SK-N-SH treated with all-trans-retinoic acid at 6 μM for 48 hours (cell line): Measurements from ENCODE around the gene TRIM66.

Experiments
- ESRRG ChIP-seq: fragments of 250-450 bp; sonication (Bioruptor Pico); IDR thresholded peaks from 2 replicates; pipeline ENCODE4 v1.6.1; 2021; ENCODE audit warnings: mild to moderate bottlenecking
- OSR1 ChIP-seq: fragments of 250-450 bp; sonication (Bioruptor Pico); IDR thresholded peaks from 2 replicates; pipeline ENCODE4 v1.8.0; 2022; ENCODE audit warnings: moderate library complexity, mild to moderate bottlenecking, inconsistent platforms
- PPARA ChIP-seq: fragments of 250-450 bp; sonication (Bioruptor Pico); IDR thresholded peaks from 2 replicates; pipeline ENCODE4 v1.5.0; 2020; ENCODE audit warnings: mild to moderate bottlenecking, borderline replicate concordance
- RARB ChIP-seq: fragments of 250-450 bp; sonication (Bioruptor Pico); IDR thresholded peaks from 2 replicates; pipeline ENCODE4 v1.8.0; 2021; ENCODE audit warnings: mild to moderate bottlenecking, moderate library complexity
- TOX ChIP-seq: fragments of 250-450 bp; sonication (Bioruptor Pico); IDR thresholded peaks from 2 replicates; pipeline ENCODE4 v1.8.0; 2021; ENCODE audit warnings: mild to moderate bottlenecking, moderate library complexity, borderline replicate concordance
- ZFP30 ChIP-seq: fragments of 450-650 bp; formaldehyde crosslinking; IDR thresholded peaks from 2 replicates; pipeline ENCODE4 v1.5.0; 2022; ENCODE audit warnings: mild to moderate bottlenecking, moderate library complexity
- ZNF70 ChIP-seq: fragments of 450-650 bp; formaldehyde crosslinking; IDR thresholded peaks from 2 replicates; pipeline ENCODE4 v1.5.0; 2020; ENCODE audit warnings: mild to moderate bottlenecking, moderate library complexity
- ZNF8 ChIP-seq: fragments of 450-650 bp; formaldehyde crosslinking; IDR thresholded peaks from 2 replicates; pipeline ENCODE4 v1.5.0; 2020; ENCODE audit warnings: mild to moderate bottlenecking, moderate library complexity
- TF ChIP-seq, protein P1 (sequence below): fragments of 250-450 bp; sonication (Bioruptor Pico); IDR thresholded peaks from 2 replicates; pipeline ENCODE4 v1.5.1; 2021; ENCODE audit warnings: mild to moderate bottlenecking, moderate library complexity
- TF ChIP-seq, protein P2 (sequence below): fragments of 250-450 bp; sonication (Bioruptor Pico); IDR thresholded peaks from 2 replicates; pipeline ENCODE4 v1.8.0; 2020; ENCODE audit warnings: mild to moderate bottlenecking, moderate library complexity, borderline replicate concordance
- TF ChIP-seq, protein P3 (sequence below): fragments of 250-450 bp; sonication (Bioruptor Pico); IDR thresholded peaks from 2 replicates; pipeline ENCODE4 v1.5.1; 2020; ENCODE audit warnings: low read depth, mild to moderate bottlenecking, moderate library complexity

DNA sequence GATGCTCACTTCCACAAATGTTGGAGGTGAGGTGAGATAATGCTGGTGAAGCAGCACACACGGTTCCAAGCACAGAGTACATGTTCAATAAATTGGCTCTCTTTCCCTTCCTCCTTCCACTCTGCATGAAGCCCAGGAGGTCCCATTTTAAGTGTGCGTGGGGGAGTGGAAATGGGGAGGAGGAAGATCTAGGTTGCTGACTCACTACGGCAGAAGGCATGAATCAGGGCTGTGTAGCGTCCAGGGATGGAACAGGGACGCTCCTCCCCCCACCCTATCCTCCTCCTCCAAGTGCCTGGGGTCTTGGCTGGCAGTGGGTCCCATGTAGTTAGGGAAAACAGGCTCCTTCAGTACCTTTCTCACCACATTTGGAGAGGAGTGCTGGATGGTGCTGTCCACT lies 44.2 kb downstream of the TRIM66 start:
- no peak for TF ChIP-seq ZNF8 (CRISPR knock-in tag)
- TF ChIP-seq ZNF70 (CRISPR knock-in tag), result no peak
- TF ChIP-seq ZFP30 (CRISPR knock-in tag), result no peak
- no peak for TF ChIP-seq ESRRG (CRISPR knock-in tag)
- TF ChIP-seq, protein P1, sequence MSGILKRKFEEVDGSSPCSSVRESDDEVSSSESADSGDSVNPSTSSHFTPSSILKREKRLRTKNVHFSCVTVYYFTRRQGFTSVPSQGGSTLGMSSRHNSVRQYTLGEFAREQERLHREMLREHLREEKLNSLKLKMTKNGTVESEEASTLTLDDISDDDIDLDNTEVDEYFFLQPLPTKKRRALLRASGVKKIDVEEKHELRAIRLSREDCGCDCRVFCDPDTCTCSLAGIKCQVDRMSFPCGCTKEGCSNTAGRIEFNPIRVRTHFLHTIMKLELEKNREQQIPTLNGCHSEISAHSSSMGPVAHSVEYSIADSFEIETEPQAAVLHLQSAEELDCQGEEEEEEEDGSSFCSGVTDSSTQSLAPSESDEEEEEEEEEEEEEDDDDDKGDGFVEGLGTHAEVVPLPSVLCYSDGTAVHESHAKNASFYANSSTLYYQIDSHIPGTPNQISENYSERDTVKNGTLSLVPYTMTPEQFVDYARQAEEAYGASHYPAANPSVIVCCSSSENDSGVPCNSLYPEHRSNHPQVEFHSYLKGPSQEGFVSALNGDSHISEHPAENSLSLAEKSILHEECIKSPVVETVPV (CRISPR knock-in tag), result no peak
- TF ChIP-seq, protein P2, sequence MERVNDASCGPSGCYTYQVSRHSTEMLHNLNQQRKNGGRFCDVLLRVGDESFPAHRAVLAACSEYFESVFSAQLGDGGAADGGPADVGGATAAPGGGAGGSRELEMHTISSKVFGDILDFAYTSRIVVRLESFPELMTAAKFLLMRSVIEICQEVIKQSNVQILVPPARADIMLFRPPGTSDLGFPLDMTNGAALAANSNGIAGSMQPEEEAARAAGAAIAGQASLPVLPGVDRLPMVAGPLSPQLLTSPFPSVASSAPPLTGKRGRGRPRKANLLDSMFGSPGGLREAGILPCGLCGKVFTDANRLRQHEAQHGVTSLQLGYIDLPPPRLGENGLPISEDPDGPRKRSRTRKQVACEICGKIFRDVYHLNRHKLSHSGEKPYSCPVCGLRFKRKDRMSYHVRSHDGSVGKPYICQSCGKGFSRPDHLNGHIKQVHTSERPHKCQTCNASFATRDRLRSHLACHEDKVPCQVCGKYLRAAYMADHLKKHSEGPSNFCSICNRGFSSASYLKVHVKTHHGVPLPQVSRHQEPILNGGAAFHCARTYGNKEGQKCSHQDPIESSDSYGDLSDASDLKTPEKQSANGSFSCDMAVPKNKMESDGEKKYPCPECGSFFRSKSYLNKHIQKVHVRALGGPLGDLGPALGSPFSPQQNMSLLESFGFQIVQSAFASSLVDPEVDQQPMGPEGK (CRISPR knock-in tag), result no peak
- no peak for TF ChIP-seq PPARA (CRISPR knock-in tag)
- TF ChIP-seq TOX (CRISPR knock-in tag), result no peak
- TF ChIP-seq OSR1 (CRISPR knock-in tag), result no peak
- TF ChIP-seq, protein P3, sequence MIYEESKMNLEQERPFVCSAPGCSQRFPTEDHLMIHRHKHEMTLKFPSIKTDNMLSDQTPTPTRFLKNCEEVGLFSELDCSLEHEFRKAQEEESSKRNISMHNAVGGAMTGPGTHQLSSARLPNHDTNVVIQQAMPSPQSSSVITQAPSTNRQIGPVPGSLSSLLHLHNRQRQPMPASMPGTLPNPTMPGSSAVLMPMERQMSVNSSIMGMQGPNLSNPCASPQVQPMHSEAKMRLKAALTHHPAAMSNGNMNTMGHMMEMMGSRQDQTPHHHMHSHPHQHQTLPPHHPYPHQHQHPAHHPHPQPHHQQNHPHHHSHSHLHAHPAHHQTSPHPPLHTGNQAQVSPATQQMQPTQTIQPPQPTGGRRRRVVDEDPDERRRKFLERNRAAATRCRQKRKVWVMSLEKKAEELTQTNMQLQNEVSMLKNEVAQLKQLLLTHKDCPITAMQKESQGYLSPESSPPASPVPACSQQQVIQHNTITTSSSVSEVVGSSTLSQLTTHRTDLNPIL, result no peak
- no peak for TF ChIP-seq RARB (CRISPR knock-in tag)
